Esophagus (tissue), 2 donors: ENCODE measurements around the gene UBE2D3. TPM values are rescaled to one million over a fixed set of nuclear protein-coding genes. Genes with fewer than 3 reads are reported as not detected.

Experiments used
- H3K27ac ChIP-seq, 2 donors: one replicate each; pipeline ENCODE4 v1.5.1; 2013; ENCODE audit warnings: low read depth in 2 of 2, mild to moderate bottlenecking in 2 of 2, inconsistent platforms in 1 of 2, low read length in 1 of 2, moderate library complexity in 1 of 2
- H3K27me3 ChIP-seq, 2 donors: one replicate each; pipeline ENCODE4 v1.6.1; 2013; ENCODE audit warnings: low read length in 2 of 2, control low read depth in 1 of 2, mild to moderate bottlenecking in 1 of 2; ENCODE audit not compliant: insufficient read depth in 2 of 2, control insufficient read depth in 1 of 2
- H3K36me3 ChIP-seq, 2 donors: one replicate each; pipeline ENCODE4 v1.6.1; 2013; ENCODE audit warnings: low read length in 1 of 2; ENCODE audit not compliant: control insufficient read depth in 2 of 2, insufficient read depth in 2 of 2
- H3K4me1 ChIP-seq, 2 donors: one replicate each; pipeline ENCODE4 v1.6.1; 2013; ENCODE audit warnings: low read length in 1 of 2; ENCODE audit not compliant: control insufficient read depth in 2 of 2, insufficient read depth in 2 of 2
- H3K4me3 ChIP-seq, 2 donors: one replicate each; pipeline ENCODE4 v1.5.1; 2013; ENCODE audit warnings: low read length in 2 of 2, mild to moderate bottlenecking in 2 of 2, low read depth in 1 of 2, moderate library complexity in 1 of 2
- H3K9me3 ChIP-seq, 2 donors: one replicate each; pipeline ENCODE4 v1.6.1; 2013; ENCODE audit warnings: mild to moderate bottlenecking in 2 of 2, low read depth in 1 of 2, low read length in 1 of 2, moderate library complexity in 1 of 2; ENCODE audit not compliant: control insufficient read depth in 2 of 2, insufficient read depth in 1 of 2
- WGBS, 2 donors: extraction: QIAGEN DNeasy Blood & Tissue Kit; methylation state at CpG; one replicate each; pipeline ENCODE4 v1.1.7; 2013; 5-methylcytosine and 5-hydroxymethylcytosine counted together
- polyA plus RNA-seq, 2 donors: library from polyadenylated mRNA; stranded (reverse); fragments of 200-250 nt; gene quantifications; one replicate each; pipeline ENCODE4 v1.2.3, GENCODE V29; 2013
- donor health status: healthy with polysubstance abuse.
- donor health status: Bipolar disorder and iron deficiency.

UBE2D3 gene
- polyA plus RNA-seq, 2 donors, result 185 to 218 TPM

- H3K9me3 ChIP-seq, result peaks cover 0 to 2% of the 10 kb centered on the region in 2 donors
- H3K27ac ChIP-seq, result no peak overlapping the region
- WGBS, 2 donors, result 84 to 87% methylated on average over 2 of the region's 2 CpGs
- H3K4me3 ChIP-seq, result no peak overlapping the region
- H3K36me3 ChIP-seq, result no peaks in the 10 kb centered on the region
- no peaks in the 10 kb centered on the region for H3K27me3 ChIP-seq
- H3K4me1 ChIP-seq, result peaks cover 0 to 3% of the 10 kb centered on the region in 2 donors
These were observed 44.3 kb downstream of the UBE2D3 start for GRCh38 chr4:102783006-102783405.

GRCh38 chr4:102781570-102781969 lies 45.8 kb downstream of the UBE2D3 start:
- H3K27ac ChIP-seq, result no peak overlapping the region
- H3K36me3 ChIP-seq, result no peaks in the 10 kb centered on the region
- H3K4me3 ChIP-seq, result no peak overlapping the region
- H3K27me3 ChIP-seq, result no peaks in the 10 kb centered on the region
- peaks cover 0 to 2% of the 10 kb centered on the region in 2 donors for H3K9me3 ChIP-seq
- WGBS, 2 donors, result 85 to 86% methylated on average over 1 of the region's 1 CpG
- peaks cover 0 to 3% of the 10 kb centered on the region in 2 donors for H3K4me1 ChIP-seq

GRCh38 chr4:102780476-102781144 lies 46.7 kb downstream of the UBE2D3 start:
- 74 to 79% methylated on average over 5 of the region's 5 CpGs for WGBS, 2 donors
- H3K36me3 ChIP-seq, result no peaks in the 10 kb centered on the region
- peak overlapping the region; percentile 53 to 68 for H3K27ac ChIP-seq

GRCh38 chr4:102779204-102779603 lies 48.1 kb downstream of the UBE2D3 start:
- Histone ChIP-seq H3K4me1 (peaks cover 0 to 3% of the 10 kb centered on the region in 2 donors), H3K36me3 (no peaks in the 10 kb centered on the region), H3K27me3 (no peaks in the 10 kb centered on the region), H3K4me3 (no peak overlapping the region), H3K9me3 (no peaks in the 10 kb centered on the region), H3K27ac (no peak overlapping the region)
- WGBS, 2 donors, result 72 to 75% methylated on average over 4 of the region's 4 CpGs

More at GRCh38 chr4:102780476-102781144, 46.7 kb downstream of the UBE2D3 start:
- Histone ChIP-seq H3K4me3 (no peak overlapping the region), H3K4me1 (peaks cover 0 to 3% of the 10 kb centered on the region in 2 donors), H3K9me3 (no peaks in the 10 kb centered on the region), H3K27me3 (no peaks in the 10 kb centered on the region)

- 53 to 64% methylated on average over 7 of the region's 7 CpGs for WGBS, 2 donors
- Histone ChIP-seq H3K36me3 (no peaks in the 10 kb centered on the region), H3K27me3 (no peaks in the 10 kb centered on the region), H3K9me3 (no peaks in the 10 kb centered on the region), H3K4me3 (no peak overlapping the region), H3K27ac (no peak overlapping the region), H3K4me1 (peaks cover 0 to 3% of the 10 kb centered on the region in 2 donors)
These were observed 48.6 kb downstream of the UBE2D3 start for GRCh38 chr4:102778720-102779119.

- Histone ChIP-seq H3K9me3 (no peaks in the 10 kb centered on the region), H3K4me1 (peaks cover 0 to 3% of the 10 kb centered on the region in 2 donors), H3K27ac (no peak overlapping the region), H3K36me3 (no peaks in the 10 kb centered on the region), H3K27me3 (no peaks in the 10 kb centered on the region), H3K4me3 (no peak overlapping the region)
- WGBS, 2 donors, result 75 to 94% methylated on average over 1 of the region's 1 CpG
These were observed 51.5 kb downstream of the UBE2D3 start for GRCh38 chr4:102775805-102776204.

- Histone ChIP-seq H3K36me3 (no peaks in the 10 kb centered on the region), H3K27me3 (no peaks in the 10 kb centered on the region), H3K4me1 (peaks cover 0 to 3% of the 10 kb centered on the region in 2 donors), H3K27ac (no peak overlapping the region), H3K9me3 (no peaks in the 10 kb centered on the region), H3K4me3 (no peak overlapping the region)
- 88 to 90% methylated on average over 2 of the region's 2 CpGs for WGBS, 2 donors
These were observed 53.1 kb downstream of the UBE2D3 start for GRCh38 chr4:102774254-102774653.

- Histone ChIP-seq H3K9me3 (no peaks in the 10 kb centered on the region), H3K4me3 (no peak overlapping the region), H3K27ac (no peak overlapping the region), H3K36me3 (no peaks in the 10 kb centered on the region), H3K4me1 (no peaks in the 10 kb centered on the region), H3K27me3 (no peaks in the 10 kb centered on the region)
- WGBS, 2 donors, result 82 to 84% methylated on average over 4 of the region's 4 CpGs
These were observed 54.5 kb downstream of the UBE2D3 start for GRCh38 chr4:102772738-102773340.

GRCh38 chr4:102764901-102765300 lies 62.5 kb downstream of the UBE2D3 start:
- H3K9me3 ChIP-seq, result no peaks in the 10 kb centered on the region
- H3K36me3 ChIP-seq, result no peaks in the 10 kb centered on the region
- no peaks in the 10 kb centered on the region for H3K4me1 ChIP-seq
- no peaks in the 10 kb centered on the region for H3K27me3 ChIP-seq
- no peak overlapping the region for H3K4me3 ChIP-seq
- H3K27ac ChIP-seq, result no peak overlapping the region
- WGBS, 2 donors, result 87% methylated on average over 3 of the region's 3 CpGs

- Histone ChIP-seq H3K4me1 (no peaks in the 10 kb centered on the region), H3K36me3 (no peaks in the 10 kb centered on the region), H3K9me3 (no peaks in the 10 kb centered on the region), H3K27me3 (no peaks in the 10 kb centered on the region), H3K27ac (no peak overlapping the region), H3K4me3 (peak overlapping the region in 1 of 2 donors; percentile 75)
- WGBS, 2 donors, result 66 to 67% methylated on average over 14 of the region's 14 CpGs
These were observed 65.4 kb downstream of the UBE2D3 start for GRCh38 chr4:102761906-102762305.
